ENCODE data around the gene HMGXB4.

DNA sequence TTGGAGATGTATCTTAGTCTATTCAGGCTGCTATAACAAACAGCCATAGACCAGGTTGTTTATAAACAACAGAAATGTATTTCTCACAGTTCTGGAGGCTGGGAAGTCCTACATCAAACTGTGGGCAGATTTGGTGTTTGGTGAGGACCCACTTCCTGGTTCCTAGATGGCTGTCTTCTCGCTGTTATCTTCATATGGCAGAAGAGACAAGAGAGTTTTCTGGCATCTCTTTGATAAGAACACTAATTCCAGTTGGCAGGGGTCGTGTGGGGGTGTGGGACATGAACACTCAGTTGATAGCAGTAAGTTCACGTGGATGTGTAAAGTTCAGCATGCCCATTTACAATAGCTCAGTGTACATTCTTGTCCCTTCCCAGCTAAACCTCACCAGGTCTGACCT, 41.3 kb upstream of the HMGXB4 start:
- TF ChIP-seq, protein P1, sequence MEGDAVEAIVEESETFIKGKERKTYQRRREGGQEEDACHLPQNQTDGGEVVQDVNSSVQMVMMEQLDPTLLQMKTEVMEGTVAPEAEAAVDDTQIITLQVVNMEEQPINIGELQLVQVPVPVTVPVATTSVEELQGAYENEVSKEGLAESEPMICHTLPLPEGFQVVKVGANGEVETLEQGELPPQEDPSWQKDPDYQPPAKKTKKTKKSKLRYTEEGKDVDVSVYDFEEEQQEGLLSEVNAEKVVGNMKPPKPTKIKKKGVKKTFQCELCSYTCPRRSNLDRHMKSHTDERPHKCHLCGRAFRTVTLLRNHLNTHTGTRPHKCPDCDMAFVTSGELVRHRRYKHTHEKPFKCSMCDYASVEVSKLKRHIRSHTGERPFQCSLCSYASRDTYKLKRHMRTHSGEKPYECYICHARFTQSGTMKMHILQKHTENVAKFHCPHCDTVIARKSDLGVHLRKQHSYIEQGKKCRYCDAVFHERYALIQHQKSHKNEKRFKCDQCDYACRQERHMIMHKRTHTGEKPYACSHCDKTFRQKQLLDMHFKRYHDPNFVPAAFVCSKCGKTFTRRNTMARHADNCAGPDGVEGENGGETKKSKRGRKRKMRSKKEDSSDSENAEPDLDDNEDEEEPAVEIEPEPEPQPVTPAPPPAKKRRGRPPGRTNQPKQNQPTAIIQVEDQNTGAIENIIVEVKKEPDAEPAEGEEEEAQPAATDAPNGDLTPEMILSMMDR (IDR thresholded peaks at IDR 0.05; ENCODE audit: low read depth, low read length, missing input control) = no peak
- TF ChIP-seq EGR1 (IDR thresholded peaks at IDR 0.05; ENCODE audit: low read depth in 2 of 2) (no peak), FOXA1 (IDR thresholded peaks at IDR 0.05) (no peak), NR2F2 (IDR thresholded peaks at IDR 0.05) (no peak)
- TF ChIP-seq, protein P2, sequence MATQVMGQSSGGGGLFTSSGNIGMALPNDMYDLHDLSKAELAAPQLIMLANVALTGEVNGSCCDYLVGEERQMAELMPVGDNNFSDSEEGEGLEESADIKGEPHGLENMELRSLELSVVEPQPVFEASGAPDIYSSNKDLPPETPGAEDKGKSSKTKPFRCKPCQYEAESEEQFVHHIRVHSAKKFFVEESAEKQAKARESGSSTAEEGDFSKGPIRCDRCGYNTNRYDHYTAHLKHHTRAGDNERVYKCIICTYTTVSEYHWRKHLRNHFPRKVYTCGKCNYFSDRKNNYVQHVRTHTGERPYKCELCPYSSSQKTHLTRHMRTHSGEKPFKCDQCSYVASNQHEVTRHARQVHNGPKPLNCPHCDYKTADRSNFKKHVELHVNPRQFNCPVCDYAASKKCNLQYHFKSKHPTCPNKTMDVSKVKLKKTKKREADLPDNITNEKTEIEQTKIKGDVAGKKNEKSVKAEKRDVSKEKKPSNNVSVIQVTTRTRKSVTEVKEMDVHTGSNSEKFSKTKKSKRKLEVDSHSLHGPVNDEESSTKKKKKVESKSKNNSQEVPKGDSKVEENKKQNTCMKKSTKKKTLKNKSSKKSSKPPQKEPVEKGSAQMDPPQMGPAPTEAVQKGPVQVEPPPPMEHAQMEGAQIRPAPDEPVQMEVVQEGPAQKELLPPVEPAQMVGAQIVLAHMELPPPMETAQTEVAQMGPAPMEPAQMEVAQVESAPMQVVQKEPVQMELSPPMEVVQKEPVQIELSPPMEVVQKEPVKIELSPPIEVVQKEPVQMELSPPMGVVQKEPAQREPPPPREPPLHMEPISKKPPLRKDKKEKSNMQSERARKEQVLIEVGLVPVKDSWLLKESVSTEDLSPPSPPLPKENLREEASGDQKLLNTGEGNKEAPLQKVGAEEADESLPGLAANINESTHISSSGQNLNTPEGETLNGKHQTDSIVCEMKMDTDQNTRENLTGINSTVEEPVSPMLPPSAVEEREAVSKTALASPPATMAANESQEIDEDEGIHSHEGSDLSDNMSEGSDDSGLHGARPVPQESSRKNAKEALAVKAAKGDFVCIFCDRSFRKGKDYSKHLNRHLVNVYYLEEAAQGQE (IDR thresholded peaks at IDR 0.05) = no peak

Measured in liver (tissue), 3 donors.